Measurements from ENCODE around the gene AIF1L. TPM values are rescaled to one million over a fixed set of nuclear protein-coding genes. Genes with fewer than 3 reads are reported as not detected.

AIF1L gene
- total and polyA plus RNA-seq, 2 of the 13 experiments (the other 11 are each of a cell fraction or from before 2014, with no cell fraction given) = 12.4 to 36.5 TPM

DNA sequence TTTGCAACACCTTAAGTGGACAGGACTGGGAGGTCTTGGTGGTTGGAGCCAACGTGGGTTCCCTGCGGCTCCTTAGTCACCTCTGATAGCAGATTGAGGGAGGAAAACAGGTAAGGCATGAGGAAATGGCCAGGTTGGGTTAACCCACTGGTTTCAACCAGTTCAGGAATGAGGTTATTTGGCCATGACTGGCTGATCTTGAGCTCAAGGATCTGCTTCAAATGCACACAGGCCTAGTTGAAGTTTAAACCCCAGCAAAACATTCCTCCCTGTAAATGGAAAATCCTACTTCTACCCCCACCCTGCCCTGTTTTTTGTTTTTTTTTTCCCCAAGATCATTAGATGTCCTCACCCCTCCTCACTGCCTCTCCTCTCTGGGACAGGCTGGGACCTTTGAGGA, 25.8 kb downstream of the AIF1L start (continued):
- TF ChIP-seq, protein P1, sequence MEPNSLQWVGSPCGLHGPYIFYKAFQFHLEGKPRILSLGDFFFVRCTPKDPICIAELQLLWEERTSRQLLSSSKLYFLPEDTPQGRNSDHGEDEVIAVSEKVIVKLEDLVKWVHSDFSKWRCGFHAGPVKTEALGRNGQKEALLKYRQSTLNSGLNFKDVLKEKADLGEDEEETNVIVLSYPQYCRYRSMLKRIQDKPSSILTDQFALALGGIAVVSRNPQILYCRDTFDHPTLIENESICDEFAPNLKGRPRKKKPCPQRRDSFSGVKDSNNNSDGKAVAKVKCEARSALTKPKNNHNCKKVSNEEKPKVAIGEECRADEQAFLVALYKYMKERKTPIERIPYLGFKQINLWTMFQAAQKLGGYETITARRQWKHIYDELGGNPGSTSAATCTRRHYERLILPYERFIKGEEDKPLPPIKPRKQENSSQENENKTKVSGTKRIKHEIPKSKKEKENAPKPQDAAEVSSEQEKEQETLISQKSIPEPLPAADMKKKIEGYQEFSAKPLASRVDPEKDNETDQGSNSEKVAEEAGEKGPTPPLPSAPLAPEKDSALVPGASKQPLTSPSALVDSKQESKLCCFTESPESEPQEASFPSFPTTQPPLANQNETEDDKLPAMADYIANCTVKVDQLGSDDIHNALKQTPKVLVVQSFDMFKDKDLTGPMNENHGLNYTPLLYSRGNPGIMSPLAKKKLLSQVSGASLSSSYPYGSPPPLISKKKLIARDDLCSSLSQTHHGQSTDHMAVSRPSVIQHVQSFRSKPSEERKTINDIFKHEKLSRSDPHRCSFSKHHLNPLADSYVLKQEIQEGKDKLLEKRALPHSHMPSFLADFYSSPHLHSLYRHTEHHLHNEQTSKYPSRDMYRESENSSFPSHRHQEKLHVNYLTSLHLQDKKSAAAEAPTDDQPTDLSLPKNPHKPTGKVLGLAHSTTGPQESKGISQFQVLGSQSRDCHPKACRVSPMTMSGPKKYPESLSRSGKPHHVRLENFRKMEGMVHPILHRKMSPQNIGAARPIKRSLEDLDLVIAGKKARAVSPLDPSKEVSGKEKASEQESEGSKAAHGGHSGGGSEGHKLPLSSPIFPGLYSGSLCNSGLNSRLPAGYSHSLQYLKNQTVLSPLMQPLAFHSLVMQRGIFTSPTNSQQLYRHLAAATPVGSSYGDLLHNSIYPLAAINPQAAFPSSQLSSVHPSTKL (CRISPR knock-in tag; IDR thresholded peaks at IDR 0.05) = peak; percentile 39; the same call in 1 of the 2 replicates
- peak; percentile 66; the same call in 1 of the 2 replicates for TF ChIP-seq ZFX (CRISPR knock-in tag; IDR thresholded peaks at IDR 0.05; ENCODE audit: low read depth)
- peak; percentile 72 for TF ChIP-seq ELF3 (CRISPR knock-in tag; IDR thresholded peaks at IDR 0.05)
- TF ChIP-seq SOX13 (IDR thresholded peaks at IDR 0.05) = no peak
- TF ChIP-seq SOX13 (CRISPR knock-in tag; conservative IDR thresholded peaks at IDR 0.05 in 1 of 2, IDR thresholded peaks at IDR 0.05 in 1 of 2) = 0 out of 4 replicates have a peak, but pooled peaks of 1 of the 2 experiments have one; percentile 22
- peak; percentile 70 for TF ChIP-seq PAXIP1 (CRISPR knock-in tag; conservative IDR thresholded peaks at IDR 0.05)
- TF ChIP-seq HDAC2 (CRISPR knock-in tag; IDR thresholded peaks at IDR 0.05) = peak; percentile 26; the same call in 1 of the 2 replicates
- 0 out of 2 replicates have a peak, but pooled peaks have one; percentile 29 for TF ChIP-seq ZNF772 (CRISPR knock-in tag; IDR thresholded peaks at IDR 0.05)
- TF ChIP-seq ERF (CRISPR knock-in tag; IDR thresholded peaks at IDR 0.05) = 0 out of 2 replicates have a peak, but pooled peaks have one; percentile 22
- TF ChIP-seq TEAD3 (CRISPR knock-in tag; optimal IDR thresholded peaks at IDR 0.05; ENCODE audit: borderline replicate concordance) = peak; percentile 58
- TF ChIP-seq NBN (conservative IDR thresholded peaks at IDR 0.05) = no peak
- no peak for TF ChIP-seq ZNF451 (CRISPR knock-in tag; IDR thresholded peaks at IDR 0.05)
- TF ChIP-seq, protein P2, sequence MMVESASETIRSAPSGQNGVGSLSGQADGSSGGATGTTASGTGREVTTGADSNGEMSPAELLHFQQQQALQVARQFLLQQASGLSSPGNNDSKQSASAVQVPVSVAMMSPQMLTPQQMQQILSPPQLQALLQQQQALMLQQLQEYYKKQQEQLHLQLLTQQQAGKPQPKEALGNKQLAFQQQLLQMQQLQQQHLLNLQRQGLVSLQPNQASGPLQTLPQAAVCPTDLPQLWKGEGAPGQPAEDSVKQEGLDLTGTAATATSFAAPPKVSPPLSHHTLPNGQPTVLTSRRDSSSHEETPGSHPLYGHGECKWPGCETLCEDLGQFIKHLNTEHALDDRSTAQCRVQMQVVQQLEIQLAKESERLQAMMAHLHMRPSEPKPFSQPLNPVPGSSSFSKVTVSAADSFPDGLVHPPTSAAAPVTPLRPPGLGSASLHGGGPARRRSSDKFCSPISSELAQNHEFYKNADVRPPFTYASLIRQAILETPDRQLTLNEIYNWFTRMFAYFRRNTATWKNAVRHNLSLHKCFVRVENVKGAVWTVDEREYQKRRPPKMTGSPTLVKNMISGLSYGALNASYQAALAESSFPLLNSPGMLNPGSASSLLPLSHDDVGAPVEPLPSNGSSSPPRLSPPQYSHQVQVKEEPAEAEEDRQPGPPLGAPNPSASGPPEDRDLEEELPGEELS (CRISPR knock-in tag; IDR thresholded peaks at IDR 0.05) = peak; percentile 33; the same call in 1 of the 2 replicates
- TF ChIP-seq PATZ1 (CRISPR knock-in tag; IDR thresholded peaks at IDR 0.05) = peak; percentile 52
- TF ChIP-seq ZNF644 (CRISPR knock-in tag; IDR thresholded peaks at IDR 0.05; ENCODE audit: low read depth) = peak; percentile 90
- TF ChIP-seq ZSCAN25 (CRISPR knock-in tag; IDR thresholded peaks at IDR 0.05) = peak; percentile 46; the same call in 1 of the 2 replicates
- TF ChIP-seq PITX1 (CRISPR knock-in tag; IDR thresholded peaks at IDR 0.05) = peak; percentile 51; the same call in 1 of the 2 replicates
- peak; percentile 17 for TF ChIP-seq HNRNPK (IDR thresholded peaks at IDR 0.05; ENCODE audit: low read depth, low read length, poor library complexity, severe bottlenecking)
- TF ChIP-seq FOXO1 (CRISPR knock-in tag; IDR thresholded peaks at IDR 0.05) = 0 out of 2 replicates have a peak, but pooled peaks have one; percentile 48
- 0 out of 2 replicates have a peak, but pooled peaks have one; percentile 12 for TF ChIP-seq MIXL1 (CRISPR knock-in tag; IDR thresholded peaks at IDR 0.05)
